Measurements from ENCODE around the gene MFSD6.

The MFSD6 gene

DNA sequence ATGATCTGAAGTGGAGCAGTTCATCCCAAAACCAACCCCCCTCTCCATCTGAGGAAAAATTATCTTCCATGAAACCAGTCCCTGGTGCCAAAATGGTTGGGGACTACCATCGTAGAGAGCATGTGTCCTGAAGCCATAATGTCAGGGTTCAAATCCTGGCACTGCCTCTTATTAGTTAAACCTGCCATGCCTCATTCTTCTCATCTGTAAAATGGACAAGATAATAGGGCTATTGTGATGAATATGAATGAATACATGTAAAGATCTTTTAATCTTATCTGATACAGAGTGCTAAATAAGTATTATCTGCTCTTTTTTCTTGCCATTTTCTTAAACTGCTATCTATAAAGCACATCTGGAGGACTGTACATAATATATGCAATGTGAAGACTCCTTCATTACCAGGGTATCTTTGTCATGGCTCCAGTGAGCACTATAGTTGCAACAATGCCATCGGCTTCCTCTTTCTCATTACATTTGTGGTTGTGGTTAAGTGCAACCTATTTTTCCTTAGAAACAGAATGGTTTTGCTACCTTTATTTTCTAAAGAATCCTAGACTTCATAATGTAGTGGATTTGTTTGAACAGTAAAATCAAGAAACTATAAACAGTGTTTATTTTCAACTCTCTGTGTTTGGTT lies 27.0 kb downstream of the MFSD6 start:
- H3K4me3 ChIP-seq (ENCODE audit: low read length), result no peak overlapping the region
- TF ChIP-seq, protein P1, sequence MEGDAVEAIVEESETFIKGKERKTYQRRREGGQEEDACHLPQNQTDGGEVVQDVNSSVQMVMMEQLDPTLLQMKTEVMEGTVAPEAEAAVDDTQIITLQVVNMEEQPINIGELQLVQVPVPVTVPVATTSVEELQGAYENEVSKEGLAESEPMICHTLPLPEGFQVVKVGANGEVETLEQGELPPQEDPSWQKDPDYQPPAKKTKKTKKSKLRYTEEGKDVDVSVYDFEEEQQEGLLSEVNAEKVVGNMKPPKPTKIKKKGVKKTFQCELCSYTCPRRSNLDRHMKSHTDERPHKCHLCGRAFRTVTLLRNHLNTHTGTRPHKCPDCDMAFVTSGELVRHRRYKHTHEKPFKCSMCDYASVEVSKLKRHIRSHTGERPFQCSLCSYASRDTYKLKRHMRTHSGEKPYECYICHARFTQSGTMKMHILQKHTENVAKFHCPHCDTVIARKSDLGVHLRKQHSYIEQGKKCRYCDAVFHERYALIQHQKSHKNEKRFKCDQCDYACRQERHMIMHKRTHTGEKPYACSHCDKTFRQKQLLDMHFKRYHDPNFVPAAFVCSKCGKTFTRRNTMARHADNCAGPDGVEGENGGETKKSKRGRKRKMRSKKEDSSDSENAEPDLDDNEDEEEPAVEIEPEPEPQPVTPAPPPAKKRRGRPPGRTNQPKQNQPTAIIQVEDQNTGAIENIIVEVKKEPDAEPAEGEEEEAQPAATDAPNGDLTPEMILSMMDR (IDR thresholded peaks at IDR 0.05; ENCODE audit: insufficient read depth, low read depth, low read length, missing control alignments), result no peak
- no peak for DNase-seq (ENCODE audit: low read depth)

DNA sequence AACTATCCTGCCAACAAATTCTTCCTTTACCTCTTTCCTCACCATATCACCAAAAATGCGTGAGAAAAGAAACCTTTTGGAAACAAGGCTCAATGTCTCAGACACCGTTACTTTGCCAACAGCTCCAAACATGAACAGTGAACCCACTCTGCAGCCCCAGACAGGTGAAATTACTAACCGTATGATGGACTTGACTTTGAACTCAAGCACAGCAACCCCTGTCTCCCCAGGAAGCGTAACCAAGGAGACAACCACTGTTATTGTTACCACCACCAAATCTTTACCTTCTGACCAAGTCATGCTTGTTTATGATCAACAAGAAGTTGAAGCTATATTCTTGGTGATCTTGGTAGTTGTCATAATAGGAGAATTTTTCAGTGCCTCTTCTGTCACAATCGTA lies 28.4 kb downstream of the MFSD6 start:
- DNase-seq (ENCODE audit: low read depth), result no peak
- TF ChIP-seq, protein P1 (IDR thresholded peaks at IDR 0.05; ENCODE audit: insufficient read depth, low read depth, low read length, missing control alignments), result no peak
- H3K4me3 ChIP-seq (ENCODE audit: low read length), result no peak overlapping the region

DNA sequence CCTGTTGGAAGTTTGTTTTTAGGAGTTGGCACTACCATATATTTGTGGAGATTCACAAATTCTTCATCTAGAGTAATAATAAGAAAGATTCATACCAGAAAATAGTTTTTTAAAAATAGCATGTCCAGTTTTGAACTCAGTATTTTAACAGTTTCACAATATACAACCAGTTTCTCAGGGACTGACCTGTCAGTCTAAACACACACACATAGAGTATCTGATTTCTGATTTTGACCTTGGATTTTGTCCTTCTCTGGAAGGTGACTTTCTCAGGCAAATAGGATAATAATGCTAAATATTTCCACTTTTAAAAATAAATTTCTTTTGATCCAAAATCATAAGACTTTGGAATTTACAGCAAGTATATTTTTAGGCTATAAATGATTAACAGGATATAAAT lies 32.0 kb downstream of the MFSD6 start:
- DNase-seq (ENCODE audit: low read depth), result no peak
- TF ChIP-seq, protein P1 (IDR thresholded peaks at IDR 0.05; ENCODE audit: insufficient read depth, low read depth, low read length, missing control alignments), result no peak
- no peak overlapping the region for H3K4me3 ChIP-seq (ENCODE audit: low read length)

DNA sequence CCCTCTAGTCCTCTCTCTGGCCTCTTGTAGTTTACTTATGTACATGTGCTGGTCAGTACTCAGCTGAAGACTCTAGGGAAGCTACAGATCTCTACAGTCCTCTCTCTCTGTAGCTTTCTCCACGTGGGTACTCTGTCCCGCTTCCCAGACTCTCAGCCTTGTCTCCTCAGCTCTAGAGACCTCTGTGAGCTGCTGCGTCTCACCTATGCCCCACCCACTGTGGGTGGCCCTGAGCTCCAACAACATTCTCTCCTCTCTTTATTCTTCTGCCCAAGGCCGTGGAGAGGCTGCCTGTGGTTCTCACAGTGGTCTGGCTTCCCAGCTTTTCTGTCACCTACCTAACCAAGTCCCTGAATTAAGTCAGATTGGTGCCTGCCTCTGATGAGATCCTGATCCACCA lies 33.4 kb downstream of the MFSD6 start:
- no peak overlapping the region for H3K4me3 ChIP-seq (ENCODE audit: low read length)
- TF ChIP-seq, protein P1 (IDR thresholded peaks at IDR 0.05; ENCODE audit: insufficient read depth, low read depth, low read length, missing control alignments), result no peak
- DNase-seq (ENCODE audit: low read depth), result no peak

DNA sequence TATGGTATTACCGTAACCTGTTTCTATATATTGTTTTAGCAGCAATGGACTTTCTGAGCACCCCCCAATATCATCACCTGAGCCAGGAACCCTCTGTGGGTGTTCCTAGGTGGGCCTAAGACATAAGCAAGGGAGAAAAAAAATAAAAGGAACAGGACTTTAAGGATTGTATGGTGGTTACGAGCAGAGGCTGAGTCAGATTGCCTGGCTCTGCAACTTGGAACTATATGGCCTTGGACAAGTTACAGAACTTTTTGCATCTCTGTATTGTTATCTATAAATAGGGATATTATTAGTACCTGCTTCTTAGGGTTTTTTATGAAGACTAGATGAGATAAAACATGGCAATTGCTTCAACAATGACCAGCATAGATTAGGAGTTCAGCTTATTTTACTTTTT lies 34.9 kb downstream of the MFSD6 start:
- TF ChIP-seq, protein P1 (IDR thresholded peaks at IDR 0.05; ENCODE audit: insufficient read depth, low read depth, low read length, missing control alignments), result no peak
- H3K4me3 ChIP-seq (ENCODE audit: low read length), result no peak overlapping the region
- no peak for DNase-seq (ENCODE audit: low read depth)

DNA sequence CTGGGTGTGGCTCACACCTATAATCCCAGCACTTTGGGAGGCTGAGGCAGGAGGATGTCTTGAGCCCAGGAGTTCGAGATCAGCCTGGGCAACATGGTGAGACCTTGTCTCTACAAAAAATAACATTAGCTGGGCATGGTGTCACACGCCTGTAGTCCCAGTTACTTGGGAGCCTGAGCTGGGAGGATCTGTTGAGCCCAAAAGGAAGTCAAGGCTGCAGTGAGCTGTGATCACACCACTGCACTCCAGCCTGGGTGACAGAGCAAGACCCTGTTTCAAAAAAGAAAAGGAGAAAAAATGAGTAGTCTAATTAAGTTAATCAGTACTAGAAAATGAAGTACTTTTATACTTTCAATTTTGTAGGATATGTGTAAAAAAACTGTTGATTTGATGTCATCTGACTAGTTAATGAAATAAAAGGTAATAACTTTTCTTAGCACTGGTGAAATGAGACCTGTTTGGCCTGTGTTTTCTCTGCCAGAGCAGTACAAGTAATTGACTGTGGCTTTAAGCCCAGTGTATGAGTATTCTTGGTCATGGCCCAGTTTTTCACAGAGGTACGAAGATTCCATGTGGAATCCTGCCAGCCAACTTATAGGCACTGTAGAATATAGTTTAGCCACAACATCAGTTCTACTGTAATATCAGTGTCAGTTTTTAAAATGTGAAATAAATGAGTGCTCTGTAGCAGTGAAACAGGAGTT lies 35.8 kb downstream of the MFSD6 start:
- DNase-seq (ENCODE audit: low read depth), result peak; percentile 12
- TF ChIP-seq, protein P1 (IDR thresholded peaks at IDR 0.05; ENCODE audit: insufficient read depth, low read depth, low read length, missing control alignments), result no peak
- no peak overlapping the region for H3K4me3 ChIP-seq (ENCODE audit: low read length)

DNA sequence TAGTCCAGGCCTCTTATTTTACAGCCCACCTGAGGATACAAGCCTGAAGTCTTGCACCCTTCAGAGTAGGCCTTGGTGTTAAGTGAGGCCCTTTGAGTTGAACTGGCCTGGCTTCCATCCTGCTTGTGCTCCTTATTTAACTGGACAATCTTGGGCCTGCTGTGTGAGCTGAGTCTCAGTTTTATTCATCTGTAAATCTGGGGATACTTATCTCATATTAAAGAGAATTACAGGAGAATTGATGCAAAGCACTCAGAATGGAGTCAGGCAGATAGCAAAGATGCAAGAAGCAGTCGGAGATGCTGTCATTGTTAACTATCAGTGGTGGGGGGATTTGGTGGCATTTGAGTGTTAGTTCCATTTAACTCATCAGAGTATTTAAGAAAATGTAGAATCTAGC lies 36.8 kb downstream of the MFSD6 start:
- TF ChIP-seq, protein P1 (IDR thresholded peaks at IDR 0.05; ENCODE audit: insufficient read depth, low read depth, low read length, missing control alignments), result no peak
- DNase-seq (ENCODE audit: low read depth), result no peak

More for the DNA sequence above, 36.8 kb downstream of the MFSD6 start:
- no peak overlapping the region for H3K4me3 ChIP-seq (ENCODE audit: low read length)

Measured in epithelial cell of esophagus (primary cell).